PC-9 (cell line): ENCODE data around the gene SCN2B.

Experiments used
- EZH2 ChIP-seq: fragments of 200-600 bp; sonication (generic); IDR thresholded peaks from 2 replicates; pipeline ENCODE4 v1.8.0; 2017; ENCODE audit warnings: antibody characterized with exemption, low read depth
- TF ChIP-seq, protein P1 (sequence below): fragments of 200-600 bp; sonication (generic); conservative IDR thresholded peaks from 2 replicates; pipeline ENCODE4 v1.6.1; 2017; ENCODE audit warnings: mixed run types, antibody characterized with exemption, mild to moderate bottlenecking, moderate library complexity

DNA sequence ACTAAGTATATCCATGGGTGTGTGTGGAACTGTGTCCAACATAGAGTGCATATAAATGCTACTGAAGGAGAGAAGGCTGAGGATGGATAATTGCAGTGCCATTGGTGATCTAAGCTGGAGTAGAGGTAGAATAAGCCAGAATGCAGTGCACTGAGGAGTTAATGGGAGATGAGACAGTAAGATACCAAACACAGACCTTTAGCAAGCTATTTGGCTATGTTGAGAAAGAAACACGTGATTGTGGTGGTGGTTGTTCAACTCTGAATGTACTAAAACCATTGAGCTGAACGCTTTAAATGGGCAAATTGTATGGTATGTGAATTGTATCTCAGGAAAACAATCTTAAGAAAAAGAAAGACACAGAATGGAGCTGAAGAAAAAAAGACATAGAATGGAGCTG is 25.5 kb upstream of the SCN2B start:
- TF ChIP-seq EZH2: no peak
- TF ChIP-seq, protein P1, sequence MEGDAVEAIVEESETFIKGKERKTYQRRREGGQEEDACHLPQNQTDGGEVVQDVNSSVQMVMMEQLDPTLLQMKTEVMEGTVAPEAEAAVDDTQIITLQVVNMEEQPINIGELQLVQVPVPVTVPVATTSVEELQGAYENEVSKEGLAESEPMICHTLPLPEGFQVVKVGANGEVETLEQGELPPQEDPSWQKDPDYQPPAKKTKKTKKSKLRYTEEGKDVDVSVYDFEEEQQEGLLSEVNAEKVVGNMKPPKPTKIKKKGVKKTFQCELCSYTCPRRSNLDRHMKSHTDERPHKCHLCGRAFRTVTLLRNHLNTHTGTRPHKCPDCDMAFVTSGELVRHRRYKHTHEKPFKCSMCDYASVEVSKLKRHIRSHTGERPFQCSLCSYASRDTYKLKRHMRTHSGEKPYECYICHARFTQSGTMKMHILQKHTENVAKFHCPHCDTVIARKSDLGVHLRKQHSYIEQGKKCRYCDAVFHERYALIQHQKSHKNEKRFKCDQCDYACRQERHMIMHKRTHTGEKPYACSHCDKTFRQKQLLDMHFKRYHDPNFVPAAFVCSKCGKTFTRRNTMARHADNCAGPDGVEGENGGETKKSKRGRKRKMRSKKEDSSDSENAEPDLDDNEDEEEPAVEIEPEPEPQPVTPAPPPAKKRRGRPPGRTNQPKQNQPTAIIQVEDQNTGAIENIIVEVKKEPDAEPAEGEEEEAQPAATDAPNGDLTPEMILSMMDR: no peak
